GM23338 (cell line): ENCODE measurements around the gene PACSIN3.

Experiments used
- POLR2AphosphoS5 ChIP-seq: IDR thresholded peaks from 2 replicates; pipeline ENCODE4 v1.6.1; 2016; ENCODE audit warnings: antibody characterized with exemption, low read depth
- TF ChIP-seq, protein P1 (sequence below), 2 experiments: fragments of 200-600 bp in 1 of 2; sonication (generic) in 1 of 2; conservative IDR thresholded peaks; 2 replicates each; pipeline versions ENCODE4 v1.5.1 to v1.6.1; 2016 to 2017; ENCODE audit warnings: antibody characterized with exemption in 2 of 2, low read depth in 2 of 2, mild to moderate bottlenecking in 2 of 2, moderate library complexity in 1 of 2

DNA sequence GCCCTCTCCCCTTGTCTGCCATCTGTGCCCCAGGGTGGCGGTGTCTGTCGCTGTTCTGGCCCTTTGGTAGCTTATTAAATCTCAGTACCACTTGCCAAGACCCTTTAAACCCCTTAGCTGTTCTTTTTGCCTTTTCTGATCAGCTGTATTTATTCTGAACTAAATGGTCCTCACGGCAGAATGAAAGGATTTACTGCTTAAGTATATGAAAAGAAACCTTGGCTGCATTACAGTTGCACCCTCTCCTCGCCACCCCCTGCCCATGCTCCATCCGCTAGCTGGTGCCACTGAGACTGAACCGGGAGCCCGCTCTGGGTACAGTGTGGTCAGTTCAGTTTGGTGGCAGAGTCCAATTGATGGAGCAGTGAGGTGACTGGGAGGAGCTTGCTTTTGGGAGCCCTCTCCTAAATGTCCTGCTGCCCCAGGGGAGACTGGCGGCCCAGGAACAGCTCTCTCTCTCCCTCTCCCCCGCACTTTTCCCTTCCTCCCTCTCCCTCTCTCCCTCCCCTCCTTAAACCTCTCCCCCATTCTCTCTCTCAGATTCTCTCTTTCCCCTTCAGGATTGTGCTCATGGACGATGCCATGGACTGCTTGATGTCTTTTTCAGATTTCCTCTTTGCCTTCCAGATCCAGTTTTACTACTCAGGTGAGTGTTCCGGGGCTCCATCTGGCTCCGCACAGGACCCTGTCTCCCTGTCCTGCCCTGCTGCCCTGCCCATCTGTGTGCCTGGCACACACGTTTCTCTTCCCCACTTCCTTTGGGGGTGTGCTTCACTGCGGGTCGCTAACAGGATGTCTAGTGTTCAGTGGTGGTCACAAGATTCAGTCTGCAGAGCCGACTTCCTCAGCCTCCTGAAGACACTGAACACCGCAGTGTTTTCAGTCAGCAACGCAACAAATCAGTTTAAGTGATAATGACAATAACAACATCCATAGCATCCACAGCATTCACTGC lies 31.3 kb downstream of the PACSIN3 start:
- no peak for TF ChIP-seq POLR2AphosphoS5
- TF ChIP-seq, protein P1, sequence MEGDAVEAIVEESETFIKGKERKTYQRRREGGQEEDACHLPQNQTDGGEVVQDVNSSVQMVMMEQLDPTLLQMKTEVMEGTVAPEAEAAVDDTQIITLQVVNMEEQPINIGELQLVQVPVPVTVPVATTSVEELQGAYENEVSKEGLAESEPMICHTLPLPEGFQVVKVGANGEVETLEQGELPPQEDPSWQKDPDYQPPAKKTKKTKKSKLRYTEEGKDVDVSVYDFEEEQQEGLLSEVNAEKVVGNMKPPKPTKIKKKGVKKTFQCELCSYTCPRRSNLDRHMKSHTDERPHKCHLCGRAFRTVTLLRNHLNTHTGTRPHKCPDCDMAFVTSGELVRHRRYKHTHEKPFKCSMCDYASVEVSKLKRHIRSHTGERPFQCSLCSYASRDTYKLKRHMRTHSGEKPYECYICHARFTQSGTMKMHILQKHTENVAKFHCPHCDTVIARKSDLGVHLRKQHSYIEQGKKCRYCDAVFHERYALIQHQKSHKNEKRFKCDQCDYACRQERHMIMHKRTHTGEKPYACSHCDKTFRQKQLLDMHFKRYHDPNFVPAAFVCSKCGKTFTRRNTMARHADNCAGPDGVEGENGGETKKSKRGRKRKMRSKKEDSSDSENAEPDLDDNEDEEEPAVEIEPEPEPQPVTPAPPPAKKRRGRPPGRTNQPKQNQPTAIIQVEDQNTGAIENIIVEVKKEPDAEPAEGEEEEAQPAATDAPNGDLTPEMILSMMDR (conservative IDR thresholded peaks at IDR 0.05; ENCODE audit: low read depth in 2 of 2), result no peak
